NCI-H1694 (cell line): ENCODE results near the gene S100A1.

ENCODE experiments used
- DNase-seq: peaks from one replicate; lab custom pipeline; 2025; lab: John Stamatoyannopoulos, UW

S100A1 gene

DNA sequence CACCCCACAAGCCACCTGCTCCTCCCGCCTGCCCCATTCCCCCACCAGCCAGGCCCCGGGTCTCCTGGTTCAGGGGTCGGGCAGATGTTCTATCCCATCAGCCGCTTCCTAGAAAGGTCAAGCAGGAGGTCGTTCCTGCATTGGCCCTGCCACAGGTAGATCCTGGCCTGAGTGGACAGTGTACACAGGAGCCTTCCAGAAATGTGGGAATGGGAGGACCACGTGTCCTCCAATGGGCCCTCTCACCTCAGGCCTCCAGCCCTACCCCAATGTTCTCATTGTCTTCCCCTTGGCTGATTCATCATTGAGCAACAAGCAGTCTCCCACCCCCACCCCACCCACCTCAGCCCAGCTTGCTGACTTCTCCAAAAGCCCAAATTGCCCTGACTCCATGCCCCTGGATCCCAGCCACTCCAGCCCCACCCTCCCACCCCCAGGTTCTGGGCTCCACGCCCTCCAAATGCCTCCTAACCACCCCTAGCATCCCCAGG is 17.4 kb upstream of the S100A1 start:
- DNase-seq: no peak

- no peak for DNase-seq
Observed at GRCh38 chr1:153611356-153611755, 16.9 kb upstream of the S100A1 start.

DNA sequence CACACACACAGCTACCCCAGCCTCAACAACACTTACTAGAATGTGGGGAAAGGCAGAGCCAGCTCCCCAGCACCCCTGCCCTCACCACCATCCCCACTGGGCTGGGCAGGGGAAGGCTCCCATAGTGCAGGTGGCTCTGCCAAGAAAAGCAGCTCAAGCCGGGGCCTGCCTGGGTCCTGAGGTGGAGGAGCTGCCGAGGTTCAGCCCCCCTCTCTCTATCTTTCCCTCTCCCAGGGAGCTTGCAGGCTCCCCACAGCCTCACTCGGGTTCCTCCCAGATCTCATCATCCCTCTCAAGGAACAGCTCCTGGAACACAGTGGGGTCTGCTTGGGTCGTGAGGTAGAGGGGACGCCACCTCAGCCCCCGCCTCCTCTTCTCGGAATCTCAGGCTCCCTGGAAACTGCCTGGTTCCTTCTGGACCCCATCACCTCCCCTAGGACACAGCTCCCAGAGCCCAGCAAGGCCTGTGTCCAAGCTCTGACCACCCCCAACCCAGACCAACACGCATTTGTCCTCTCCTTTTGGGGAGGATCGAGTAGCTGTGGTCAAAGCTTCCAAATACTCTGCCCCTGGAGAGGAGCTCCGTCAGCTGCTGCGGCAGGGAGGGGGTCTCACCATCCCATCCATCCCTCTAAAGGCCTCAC is 16.0 kb upstream of the S100A1 start:
- DNase-seq: no peak

- peak; percentile 48 for DNase-seq
Observed at GRCh38 chr1:153612755-153613331, 15.4 kb upstream of the S100A1 start, which contains the start of gene S100A16. TSS of gene S100A16 (minus strand) at chr1:153613137. CDS start at chr1:153608151, 4,986 bp downstream.

- no peak for DNase-seq
Observed at GRCh38 chr1:153613406-153613805, 14.8 kb upstream of the S100A1 start.

- no peak for DNase-seq
Observed at GRCh38 chr1:153614189-153614900, 13.9 kb upstream of the S100A1 start.

GRCh38 chr1:153614906-153615305 is 13.3 kb upstream of the S100A1 start:
- DNase-seq: no peak

GRCh38 chr1:153615406-153615805 is 12.8 kb upstream of the S100A1 start:
- no peak for DNase-seq

GRCh38 chr1:153616144-153616916 is 11.9 kb upstream of the S100A1 start, which contains the start of gene S100A14:
TSS of gene S100A14 (minus strand) at chr1:153616325. CDS start at chr1:153615858, 467 bp downstream.
- DNase-seq: no peak

DNA sequence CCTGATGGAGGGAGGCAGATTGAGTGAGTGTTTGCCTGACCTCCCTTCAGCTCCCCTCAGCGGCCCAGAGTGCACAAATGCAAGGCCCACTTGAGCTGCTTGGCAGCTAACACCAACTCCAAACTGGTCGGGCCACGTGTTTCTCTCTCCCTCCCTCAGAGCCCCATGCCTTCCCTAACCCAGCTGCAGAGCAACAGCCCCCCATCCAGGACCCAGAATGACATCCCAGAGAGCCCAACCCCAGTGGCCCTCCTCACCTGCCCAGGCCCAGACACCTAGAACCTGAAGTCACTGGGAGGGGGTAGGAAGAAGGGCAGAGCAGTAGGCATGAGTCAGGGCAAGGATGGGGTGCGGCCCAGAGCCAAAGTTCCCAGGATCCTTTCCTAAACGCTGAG is 11.3 kb upstream of the S100A1 start:
- no peak for DNase-seq

- DNase-seq: no peak
Observed at GRCh38 chr1:153617663-153618062, 10.6 kb upstream of the S100A1 start.

DNA sequence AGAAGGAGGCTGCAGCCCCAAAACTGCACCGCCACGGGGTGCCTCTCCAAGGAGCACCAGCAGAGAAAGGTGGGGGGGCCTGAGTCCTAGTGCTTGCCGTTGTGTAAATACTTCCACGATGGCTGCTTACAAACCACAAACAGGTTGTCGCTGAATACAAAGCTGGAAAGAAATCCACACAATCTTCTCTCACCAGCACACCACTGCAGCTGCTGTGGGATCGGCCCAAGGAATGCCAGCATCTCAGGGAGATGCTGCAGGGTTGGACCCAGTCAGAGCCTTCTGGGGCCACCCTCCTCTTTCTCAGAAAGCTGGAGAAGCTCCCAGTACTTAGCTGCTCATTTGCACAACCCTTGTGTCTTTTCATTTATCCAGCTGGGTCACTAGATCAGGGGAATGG is 9.1 kb upstream of the S100A1 start:
- no peak for DNase-seq

GRCh38 chr1:153623101-153623500 is 5.1 kb upstream of the S100A1 start:
- no peak for DNase-seq

DNA sequence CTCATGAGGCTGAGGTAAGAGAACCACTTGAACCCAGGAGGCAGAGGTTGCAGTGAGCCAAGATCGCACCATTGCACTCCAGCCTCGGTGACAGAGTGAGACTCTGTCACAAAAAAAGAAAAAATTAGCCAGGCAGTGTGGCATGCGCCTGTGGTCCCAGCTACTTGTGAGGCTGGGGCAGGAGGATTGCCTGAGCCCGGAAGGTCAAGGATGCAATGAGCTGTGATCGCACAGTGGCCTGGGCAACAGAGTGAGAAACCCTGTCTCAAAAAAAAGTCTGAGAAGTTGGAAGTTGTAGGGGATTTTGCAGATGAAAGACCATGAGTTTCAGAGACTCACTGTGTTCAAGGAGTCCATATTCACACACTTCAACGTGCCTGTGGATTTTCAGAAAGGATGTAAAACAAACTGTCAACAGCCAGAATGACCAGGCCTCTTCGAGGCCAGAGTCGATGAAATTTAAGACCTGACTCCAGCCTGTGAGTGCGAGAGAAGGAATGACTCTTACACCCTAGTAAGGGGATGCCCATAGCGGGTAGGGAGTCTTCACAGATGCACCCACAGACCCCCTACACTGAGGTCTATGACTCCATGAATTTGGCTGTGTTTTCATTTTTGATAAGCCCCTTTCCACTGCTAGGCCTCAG is 3.1 kb upstream of the S100A1 start:
- no peak for DNase-seq

- no peak for DNase-seq
Observed at GRCh38 chr1:153626477-153626903, 1.7 kb upstream of the S100A1 start.

DNA sequence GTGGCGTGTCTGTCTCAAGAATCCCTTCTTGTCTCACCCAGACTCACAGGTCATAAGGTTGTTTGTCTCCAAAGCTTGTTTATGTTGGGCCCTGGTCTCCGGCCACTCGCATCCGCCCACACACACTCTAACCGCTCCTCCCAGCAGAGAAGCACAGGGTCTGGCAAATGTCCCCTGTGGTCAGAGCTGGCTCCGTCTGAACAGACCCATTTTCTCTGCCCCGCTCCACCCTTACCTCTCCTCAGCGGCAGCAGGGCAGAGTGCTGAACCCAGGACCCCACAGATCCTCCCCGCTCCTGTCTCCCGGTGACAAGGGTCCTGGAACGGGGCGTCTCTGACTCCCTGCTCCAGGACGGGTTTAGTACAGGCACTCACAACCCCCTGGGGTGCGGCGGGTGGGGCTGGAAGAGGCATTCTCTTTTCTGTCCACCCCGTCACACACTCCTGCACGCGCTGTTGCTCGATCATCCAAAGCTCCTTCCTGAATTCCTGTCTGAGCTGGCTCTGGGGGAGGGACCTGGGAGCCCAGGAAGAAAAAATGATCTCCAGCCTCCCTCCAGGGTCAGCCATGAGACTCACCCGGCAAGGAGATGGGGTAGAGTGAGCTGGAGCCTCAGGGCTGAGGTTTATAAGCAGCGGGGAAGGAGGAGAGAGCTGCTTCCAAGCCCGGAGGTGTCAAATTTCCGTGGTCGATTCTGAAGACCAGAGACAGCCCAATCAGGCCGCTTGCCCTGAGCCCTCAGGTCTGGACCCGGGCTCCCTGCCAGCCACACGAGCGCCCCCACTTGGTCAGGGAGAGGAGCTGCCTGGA is 1.1 kb upstream of the S100A1 start, which contains the start of gene S100A13:
Gene S100A13 (minus strand): TSS at position 602 of the 811 bp plus-strand sequence. CDS start 1,033 bp downstream, outside the sequence.
- DNase-seq: no peak

- no peak for DNase-seq
Observed at GRCh38 chr1:153628638-153629342, 556 bp downstream of the S100A1 start.

GRCh38 chr1:153629343-153629665 is 1.1 kb downstream of the S100A1 start:
- DNase-seq: no peak

DNA sequence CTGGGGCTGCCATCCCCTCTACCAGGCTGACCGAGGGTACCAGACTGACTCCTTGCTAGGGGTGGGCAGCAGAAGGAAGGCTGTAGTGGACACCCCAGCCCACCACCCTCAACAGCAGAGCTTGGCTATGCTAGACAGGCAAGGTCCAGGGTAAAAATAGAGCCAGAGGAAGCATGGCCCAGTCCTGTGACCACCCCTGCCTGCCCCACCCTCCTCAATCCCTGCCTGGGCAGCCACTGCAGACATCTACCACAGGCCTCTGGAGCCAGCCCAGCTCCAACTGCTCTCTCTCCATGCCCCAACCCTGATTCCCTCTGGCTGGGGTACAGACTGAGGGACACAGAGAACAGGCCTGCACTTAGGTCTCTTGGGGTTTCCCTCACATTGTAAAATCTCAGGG is 1.7 kb downstream of the S100A1 start:
- DNase-seq: no peak

DNA sequence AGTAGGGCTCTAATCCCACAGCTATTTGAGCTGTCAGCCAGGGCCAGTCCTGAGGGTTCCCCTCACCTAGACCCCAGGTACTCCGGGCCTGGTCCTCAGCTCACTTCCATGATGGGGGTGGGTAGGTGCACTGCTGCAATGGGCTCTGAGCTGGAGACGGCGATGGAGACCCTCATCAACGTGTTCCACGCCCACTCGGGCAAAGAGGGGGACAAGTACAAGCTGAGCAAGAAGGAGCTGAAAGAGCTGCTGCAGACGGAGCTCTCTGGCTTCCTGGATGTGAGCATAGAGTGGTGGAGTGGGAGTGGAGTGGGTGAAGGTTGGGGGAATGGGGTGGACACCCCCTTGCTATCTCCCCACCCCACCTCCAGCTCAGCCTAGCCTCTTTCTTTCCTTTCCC is 2.1 kb downstream of the S100A1 start:
- no peak for DNase-seq
